ENCODE data around the gene GSTM2. TPM values are rescaled to one million over a fixed set of nuclear protein-coding genes. Genes with fewer than 3 reads are reported as not detected.
A peak's percentile ranks its signal among the peaks of the same experiment; 100 is the strongest.

The GSTM2 gene
- total RNA-seq, 1 experiment from 2014 or later: 47.3 TPM

DNA sequence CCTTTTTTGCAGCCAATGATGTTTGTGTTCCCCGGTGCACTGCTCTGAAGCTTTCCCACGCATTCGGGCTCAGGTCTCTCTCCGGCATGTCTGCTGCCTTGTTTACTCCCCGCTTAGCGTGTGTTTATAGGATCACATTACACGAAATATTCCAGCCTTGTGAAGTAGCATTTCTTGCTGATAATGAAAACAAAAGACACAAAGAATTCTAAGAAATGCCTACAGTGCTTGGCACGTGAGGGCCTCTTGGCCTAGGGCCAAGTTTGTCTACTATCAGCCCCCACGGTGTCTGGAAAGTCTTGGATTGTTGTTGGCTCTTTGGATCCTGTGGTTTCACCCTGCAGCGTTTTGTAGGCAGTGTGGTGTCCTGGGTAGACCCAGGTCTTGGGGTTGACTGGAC lies 23.2 kb upstream of the GSTM2 start:
- CTCF ChIA-PET: no interaction called here
- peaks cover 25% of the 10 kb centered on the region for H3K4me1 ChIP-seq (ENCODE audit: insufficient read depth, low read length, poor library complexity, severe bottlenecking)
- no peaks in the 10 kb centered on the region for H3K9me3 ChIP-seq (ENCODE audit: low read depth, low read length, poor library complexity, severe bottlenecking)
- H3K4me3 ChIP-seq (ENCODE audit: low read depth, low read length, poor library complexity, severe bottlenecking): no peak overlapping the region
- POLR2A ChIA-PET (ENCODE audit: low non-redundant PET): no interaction called here
- H3K27me3 ChIP-seq (replicated peaks; ENCODE audit: insufficient read depth, low read depth, low read length, poor library complexity): no peaks in the 10 kb centered on the region
- no peak for DNase-seq (ENCODE audit: low spot score)
- no peak for TF ChIP-seq EZH2 (IDR thresholded peaks at IDR 0.05; ENCODE audit: borderline replicate concordance, low read depth, low read length, poor library complexity, severe bottlenecking)
- TF ChIP-seq, protein P1, sequence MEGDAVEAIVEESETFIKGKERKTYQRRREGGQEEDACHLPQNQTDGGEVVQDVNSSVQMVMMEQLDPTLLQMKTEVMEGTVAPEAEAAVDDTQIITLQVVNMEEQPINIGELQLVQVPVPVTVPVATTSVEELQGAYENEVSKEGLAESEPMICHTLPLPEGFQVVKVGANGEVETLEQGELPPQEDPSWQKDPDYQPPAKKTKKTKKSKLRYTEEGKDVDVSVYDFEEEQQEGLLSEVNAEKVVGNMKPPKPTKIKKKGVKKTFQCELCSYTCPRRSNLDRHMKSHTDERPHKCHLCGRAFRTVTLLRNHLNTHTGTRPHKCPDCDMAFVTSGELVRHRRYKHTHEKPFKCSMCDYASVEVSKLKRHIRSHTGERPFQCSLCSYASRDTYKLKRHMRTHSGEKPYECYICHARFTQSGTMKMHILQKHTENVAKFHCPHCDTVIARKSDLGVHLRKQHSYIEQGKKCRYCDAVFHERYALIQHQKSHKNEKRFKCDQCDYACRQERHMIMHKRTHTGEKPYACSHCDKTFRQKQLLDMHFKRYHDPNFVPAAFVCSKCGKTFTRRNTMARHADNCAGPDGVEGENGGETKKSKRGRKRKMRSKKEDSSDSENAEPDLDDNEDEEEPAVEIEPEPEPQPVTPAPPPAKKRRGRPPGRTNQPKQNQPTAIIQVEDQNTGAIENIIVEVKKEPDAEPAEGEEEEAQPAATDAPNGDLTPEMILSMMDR (conservative IDR thresholded peaks at IDR 0.05; ENCODE audit: low read depth, low read length): no peak
- no peak overlapping the region for H3K27ac ChIP-seq (ENCODE audit: low read depth, low read length, poor library complexity, severe bottlenecking)
- intact Hi-C loops (cut with micrococcal nuclease; ENCODE audit: unreplicated experiment): loop anchor here (5.0 kb wide), 3 partner anchors 97 to 343 kb away; partner anchors contain the start of gene GNAI3
- BruUV-seq (replicated peaks): no TSS peak
- H3K36me3 ChIP-seq (ENCODE audit: insufficient read depth, low read length, poor library complexity, severe bottlenecking): no peaks in the 10 kb centered on the region

DNA sequence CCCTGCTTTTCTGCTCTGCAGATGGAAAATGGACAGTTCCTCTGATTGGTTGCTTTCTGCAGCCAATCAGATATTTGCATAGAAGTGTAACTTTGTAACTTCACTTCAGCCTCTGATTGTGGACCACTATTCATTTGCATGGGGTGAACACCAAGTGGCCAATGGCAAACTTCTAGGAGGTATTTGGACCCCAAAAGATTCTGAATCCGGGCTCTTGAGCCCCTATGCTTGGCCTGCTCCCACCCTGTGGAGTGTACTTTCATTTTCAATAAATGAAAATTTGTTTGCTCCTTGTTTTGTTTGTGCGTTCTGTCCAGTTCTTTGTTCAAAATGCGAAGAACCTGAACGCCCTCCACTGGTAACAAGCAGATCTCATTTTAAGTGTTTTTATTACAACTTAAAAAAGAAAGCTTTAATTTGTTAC lies 18.4 kb upstream of the GSTM2 start:
- H3K27me3 ChIP-seq (replicated peaks; ENCODE audit: insufficient read depth, low read depth, low read length, poor library complexity): no peaks in the 10 kb centered on the region
- H3K27ac ChIP-seq (ENCODE audit: low read depth, low read length, poor library complexity, severe bottlenecking): peak overlapping the region; percentile 84
- TF ChIP-seq EZH2 (IDR thresholded peaks at IDR 0.05; ENCODE audit: borderline replicate concordance, low read depth, low read length, poor library complexity, severe bottlenecking): no peak
- TF ChIP-seq, protein P1 (conservative IDR thresholded peaks at IDR 0.05; ENCODE audit: low read depth, low read length): peak; percentile 58; the same call in 1 of the 2 replicates
- H3K9me3 ChIP-seq (ENCODE audit: low read depth, low read length, poor library complexity, severe bottlenecking): no peaks in the 10 kb centered on the region
- peak; percentile 58 for DNase-seq (ENCODE audit: low spot score)
- intact Hi-C loops (cut with micrococcal nuclease; ENCODE audit: unreplicated experiment): no loop called here
- no peaks in the 10 kb centered on the region for H3K36me3 ChIP-seq (ENCODE audit: insufficient read depth, low read length, poor library complexity, severe bottlenecking)
- ChIA-PET POLR2A (ENCODE audit: low non-redundant PET) (interaction anchor here (0.7 kb wide), 1 partner anchor 75 kb away, joined by 3 read pairs; no protein-coding TSS in a partner anchor), CTCF (interaction anchor here (0.6 to 4.7 kb wide), 6 partner anchors 9 to 163 kb away, joined by 3 to 35 read pairs (median 4); partner anchors contain the start of genes GNAI3 and GSTM1)
- no TSS peak for BruUV-seq (replicated peaks)
- no peak overlapping the region for H3K4me3 ChIP-seq (ENCODE audit: low read depth, low read length, poor library complexity, severe bottlenecking)
- H3K4me1 ChIP-seq (ENCODE audit: insufficient read depth, low read length, poor library complexity, severe bottlenecking): peaks cover 51% of the 10 kb centered on the region

DNA sequence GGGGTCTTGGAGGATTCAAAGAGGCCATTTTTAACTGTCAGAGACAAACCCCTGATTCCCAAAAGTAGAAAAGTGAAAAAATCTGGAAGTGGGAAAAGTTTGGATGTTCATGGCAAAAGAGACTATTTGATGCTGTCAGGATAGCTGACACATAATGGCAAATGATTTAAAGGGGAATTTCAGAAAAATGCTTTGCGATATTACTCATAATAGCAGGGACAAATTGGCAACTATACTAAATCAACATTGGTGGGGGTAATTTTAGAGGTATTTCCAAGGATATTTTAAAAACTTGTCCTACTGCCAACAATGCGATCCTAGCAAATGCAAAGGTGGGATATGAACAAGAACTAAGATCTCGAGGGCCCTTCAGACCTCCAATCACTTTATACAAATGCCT lies 17.2 kb upstream of the GSTM2 start:
- no peak for DNase-seq (ENCODE audit: low spot score)
- Histone ChIP-seq H3K4me1 (ENCODE audit: insufficient read depth, low read length, poor library complexity, severe bottlenecking) (peaks cover 59% of the 10 kb centered on the region), H3K27ac (ENCODE audit: low read depth, low read length, poor library complexity, severe bottlenecking) (peak overlapping the region; percentile 84), H3K4me3 (ENCODE audit: low read depth, low read length, poor library complexity, severe bottlenecking) (no peak overlapping the region), H3K27me3 (replicated peaks; ENCODE audit: insufficient read depth, low read depth, low read length, poor library complexity) (no peaks in the 10 kb centered on the region), H3K9me3 (ENCODE audit: low read depth, low read length, poor library complexity, severe bottlenecking) (no peaks in the 10 kb centered on the region), H3K36me3 (ENCODE audit: insufficient read depth, low read length, poor library complexity, severe bottlenecking) (no peaks in the 10 kb centered on the region)
- POLR2A ChIA-PET (ENCODE audit: low non-redundant PET): no interaction called here
- no TSS peak for BruUV-seq (replicated peaks)
- CTCF ChIA-PET: interaction anchor here (1.6 to 4.7 kb wide), 3 partner anchors 10 to 102 kb away, joined by 3 to 35 read pairs (median 5); partner anchors contain the start of gene GNAI3
- TF ChIP-seq EZH2 (IDR thresholded peaks at IDR 0.05; ENCODE audit: borderline replicate concordance, low read depth, low read length, poor library complexity, severe bottlenecking): no peak
- TF ChIP-seq, protein P1 (conservative IDR thresholded peaks at IDR 0.05; ENCODE audit: low read depth, low read length): no peak
- intact Hi-C loops (cut with micrococcal nuclease; ENCODE audit: unreplicated experiment): no loop called here
